ENCODE results near the gene HDAC4.

DNA sequence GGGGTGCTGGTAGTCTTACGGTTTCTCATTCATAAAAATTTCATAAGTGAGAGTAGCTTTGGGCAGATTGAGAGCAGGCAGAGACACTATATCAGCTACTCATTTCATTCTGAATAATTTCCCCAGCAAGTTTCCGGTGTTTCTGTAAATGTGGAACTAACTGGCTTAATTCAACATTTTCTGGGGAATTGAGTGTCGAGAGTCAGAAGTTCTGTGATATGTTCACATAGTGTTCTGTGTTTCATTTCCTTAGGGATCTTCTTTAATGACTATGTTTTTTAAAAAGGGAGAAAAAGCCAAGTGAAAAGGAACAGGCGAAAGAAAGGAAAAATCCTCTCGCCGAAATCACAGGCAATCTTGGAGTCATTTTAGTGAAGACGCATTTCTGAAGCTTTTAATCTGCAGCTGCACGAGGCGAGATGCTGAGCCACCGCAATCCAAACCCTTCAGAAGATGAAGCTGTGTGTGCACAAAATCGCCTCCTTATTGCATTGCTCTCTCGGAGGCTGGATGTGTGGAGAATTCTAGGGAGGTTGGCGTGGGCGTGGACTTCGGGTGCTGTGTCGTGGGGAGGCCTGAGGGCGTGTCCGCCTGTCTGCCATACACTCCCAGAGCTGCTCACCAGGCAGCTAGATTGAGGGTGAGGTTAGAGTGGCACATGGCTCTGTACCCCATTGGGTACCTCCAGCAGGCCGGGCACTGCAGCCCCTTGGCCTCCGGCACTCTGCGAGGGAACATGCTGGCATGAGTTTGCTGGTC lies 38.4 kb upstream of the HDAC4 start:
- TF ChIP-seq, protein P1, sequence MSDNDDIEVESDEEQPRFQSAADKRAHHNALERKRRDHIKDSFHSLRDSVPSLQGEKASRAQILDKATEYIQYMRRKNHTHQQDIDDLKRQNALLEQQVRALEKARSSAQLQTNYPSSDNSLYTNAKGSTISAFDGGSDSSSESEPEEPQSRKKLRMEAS (IDR thresholded peaks at IDR 0.05): no peak
- TF ChIP-seq EGR1 (IDR thresholded peaks at IDR 0.05) (no peak), CREB1 (IDR thresholded peaks at IDR 0.05; ENCODE audit: low read depth) (no peak), TCF12 (IDR thresholded peaks at IDR 0.05; ENCODE audit: low read depth) (no peak), YY1 (IDR thresholded peaks at IDR 0.05; ENCODE audit: low read depth) (no peak)

Data from Ishikawa (cell line).